ENCODE results near the gene ITGA11.

Gene ITGA11

DNA sequence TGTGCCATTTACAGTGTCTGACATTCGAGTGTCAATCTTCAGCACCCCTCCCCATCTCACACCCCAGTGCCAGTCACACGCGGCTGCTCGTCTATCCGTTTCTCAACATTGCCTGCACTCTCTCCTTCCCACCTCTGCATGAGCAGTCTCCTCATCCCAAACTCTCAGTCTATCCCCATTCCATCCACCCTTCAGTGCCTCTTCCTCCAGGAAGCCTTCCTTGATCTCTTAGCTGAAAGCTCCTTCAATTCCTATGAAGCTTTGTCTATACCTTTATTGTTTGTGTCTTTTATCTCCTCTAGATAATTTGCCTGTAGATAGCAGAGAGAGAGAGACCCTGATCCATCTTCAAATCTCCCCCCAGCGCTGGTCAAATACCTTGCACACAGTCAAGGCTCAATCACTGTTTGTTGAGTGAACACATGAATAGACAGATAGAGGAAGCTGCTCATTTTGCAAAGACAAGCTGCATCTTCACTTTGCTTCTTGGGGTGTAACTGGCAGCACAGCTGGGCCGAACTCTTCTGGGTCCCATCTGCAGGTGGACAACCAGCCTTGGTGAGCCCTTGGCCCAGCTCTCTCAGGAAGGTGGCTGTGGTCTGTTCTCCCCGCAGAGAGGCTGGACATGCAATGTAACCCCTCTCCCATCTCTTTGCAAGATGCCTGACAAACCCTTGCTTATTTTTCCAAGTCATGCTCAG lies 52.8 kb downstream of the ITGA11 start:
- Histone ChIP-seq H3K27ac (ENCODE audit: low read length) (no peak overlapping the region), H3K9me3 (ENCODE audit: control insufficient read depth in 2 of 2, low read length in 2 of 2) (no peaks in the 10 kb centered on the region), H3K27me3 (ENCODE audit: control insufficient read depth in 1 of 2, insufficient read depth in 2 of 2, low read length in 2 of 2) (no peaks in the 10 kb centered on the region), H3K36me3 (ENCODE audit: control insufficient read depth in 2 of 2, insufficient read depth in 2 of 2, low read length in 2 of 2) (no peaks in the 10 kb centered on the region), H3K4me1 (ENCODE audit: control insufficient read depth, insufficient read depth, low read length) (no peaks in the 10 kb centered on the region), H3K4me3 (ENCODE audit: low read length in 2 of 2) (no peak overlapping the region), H3K9ac (ENCODE audit: low read length in 2 of 2) (no peak overlapping the region)

DNA sequence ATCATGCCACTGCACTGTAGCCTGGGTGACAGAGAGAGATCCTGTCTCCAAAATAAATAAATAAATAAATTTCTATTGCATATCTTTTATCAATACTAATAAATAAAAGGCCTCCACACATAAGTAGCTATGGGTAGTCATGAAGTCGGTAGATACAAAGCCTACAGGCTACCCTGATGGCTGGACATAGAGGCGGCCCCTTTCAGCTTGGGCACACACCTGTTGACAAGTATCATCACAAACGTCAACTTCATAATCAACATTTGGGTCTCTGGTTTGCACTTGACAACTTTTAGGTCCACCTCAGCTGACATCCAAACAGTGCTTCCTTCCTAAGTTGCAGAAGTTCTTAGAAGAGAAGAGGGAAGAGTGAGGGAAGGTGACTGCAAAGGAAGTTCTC lies 53.4 kb downstream of the ITGA11 start:
- Histone ChIP-seq H3K27ac (ENCODE audit: low read length) (no peak overlapping the region), H3K4me3 (ENCODE audit: low read length in 2 of 2) (no peak overlapping the region), H3K27me3 (ENCODE audit: control insufficient read depth in 1 of 2, insufficient read depth in 2 of 2, low read length in 2 of 2) (no peaks in the 10 kb centered on the region), H3K36me3 (ENCODE audit: control insufficient read depth in 2 of 2, insufficient read depth in 2 of 2, low read length in 2 of 2) (no peaks in the 10 kb centered on the region), H3K4me1 (ENCODE audit: control insufficient read depth, insufficient read depth, low read length) (no peaks in the 10 kb centered on the region), H3K9me3 (ENCODE audit: control insufficient read depth in 2 of 2, low read length in 2 of 2) (no peaks in the 10 kb centered on the region), H3K9ac (ENCODE audit: low read length in 2 of 2) (no peak overlapping the region)

DNA sequence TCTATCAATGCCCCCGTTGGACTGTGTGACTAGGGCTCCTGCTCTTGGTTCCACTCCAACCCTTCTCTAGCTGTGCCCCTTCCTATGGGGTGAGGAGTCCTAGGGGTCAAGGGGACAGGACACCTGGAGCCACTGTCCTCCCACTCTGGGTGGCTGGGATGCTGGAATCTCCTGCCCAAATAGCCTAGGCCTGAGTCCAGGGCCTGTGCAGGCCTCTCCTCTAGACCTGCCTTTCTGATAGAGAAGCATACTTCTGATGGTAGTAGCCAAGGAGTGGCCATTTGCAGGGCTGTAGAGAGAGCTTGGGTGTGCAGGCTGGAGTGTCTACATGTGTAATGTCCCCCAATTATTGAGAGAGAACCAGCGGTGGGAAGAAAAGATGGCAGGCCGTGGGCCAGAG lies 54.2 kb downstream of the ITGA11 start:
- H3K36me3 ChIP-seq (ENCODE audit: control insufficient read depth in 2 of 2, insufficient read depth in 2 of 2, low read length in 2 of 2) = no peaks in the 10 kb centered on the region
- no peaks in the 10 kb centered on the region for H3K9me3 ChIP-seq (ENCODE audit: control insufficient read depth in 2 of 2, low read length in 2 of 2)
- no peak overlapping the region for H3K4me3 ChIP-seq (ENCODE audit: low read length in 2 of 2)
- no peaks in the 10 kb centered on the region for H3K27me3 ChIP-seq (ENCODE audit: control insufficient read depth in 1 of 2, insufficient read depth in 2 of 2, low read length in 2 of 2)
- no peaks in the 10 kb centered on the region for H3K4me1 ChIP-seq (ENCODE audit: control insufficient read depth, insufficient read depth, low read length)
- H3K9ac ChIP-seq (ENCODE audit: low read length in 2 of 2) = no peak overlapping the region
- no peak overlapping the region for H3K27ac ChIP-seq (ENCODE audit: low read length)

DNA sequence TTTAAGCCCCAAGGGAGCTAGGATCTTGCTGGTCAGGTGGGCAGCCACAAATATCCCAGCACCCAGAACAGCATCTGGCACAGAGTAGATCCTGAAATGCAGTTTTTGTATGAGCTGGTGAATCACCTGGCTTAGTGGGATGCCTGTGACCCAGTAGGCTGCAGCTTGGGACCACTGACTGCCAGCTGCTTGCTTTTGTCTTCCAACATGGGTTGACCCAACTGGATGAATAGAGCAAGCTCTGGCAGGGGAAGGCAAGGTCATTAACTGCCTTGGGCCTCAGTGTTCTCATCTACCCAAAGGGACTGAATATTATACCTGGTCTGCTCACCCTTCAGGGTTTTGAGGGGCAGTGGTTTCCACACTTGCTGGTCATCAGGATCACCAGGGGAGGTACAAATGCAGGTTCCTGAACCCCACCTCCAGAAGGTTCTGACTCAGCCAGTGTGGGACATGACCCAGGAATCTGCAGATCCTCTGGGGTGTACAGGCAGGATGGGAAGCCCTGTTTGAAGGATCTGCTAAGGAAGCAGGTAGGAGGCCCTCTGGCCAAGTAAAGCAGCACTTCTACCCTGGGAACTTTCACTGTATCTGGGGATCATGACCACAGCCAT lies 55.4 kb downstream of the ITGA11 start:
- Histone ChIP-seq H3K9me3 (ENCODE audit: control insufficient read depth in 2 of 2, low read length in 2 of 2) (no peaks in the 10 kb centered on the region), H3K36me3 (ENCODE audit: control insufficient read depth in 2 of 2, insufficient read depth in 2 of 2, low read length in 2 of 2) (no peaks in the 10 kb centered on the region)

DNA sequence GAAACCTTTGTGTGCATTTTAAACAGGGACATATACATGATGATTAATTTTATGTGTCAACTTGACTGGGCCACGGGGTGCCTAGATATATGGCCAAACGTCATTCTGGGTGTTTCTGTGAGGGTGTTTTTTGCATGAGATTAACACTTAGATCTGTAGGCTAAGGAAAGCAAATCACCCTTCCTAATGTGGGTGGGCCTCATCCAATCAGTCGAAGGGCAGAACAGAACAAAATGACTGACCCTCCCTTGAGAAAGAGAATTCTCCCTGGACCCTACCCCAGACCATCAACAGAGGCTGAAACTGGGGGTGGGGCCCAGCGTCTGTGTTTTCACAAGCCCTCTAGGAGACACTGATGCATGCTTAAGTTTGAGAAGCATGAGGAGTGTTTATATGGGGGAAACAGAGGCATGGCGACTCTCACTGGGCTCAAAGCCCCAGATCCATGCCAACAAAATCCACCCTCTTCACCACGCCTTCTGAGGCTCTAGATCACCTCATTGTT lies 56.2 kb downstream of the ITGA11 start:
- no peaks in the 10 kb centered on the region for H3K4me1 ChIP-seq (ENCODE audit: control insufficient read depth, insufficient read depth, low read length)
- no peaks in the 10 kb centered on the region for H3K36me3 ChIP-seq (ENCODE audit: control insufficient read depth in 2 of 2, insufficient read depth in 2 of 2, low read length in 2 of 2)
- H3K9ac ChIP-seq (ENCODE audit: low read length in 2 of 2) = no peak overlapping the region
- no peaks in the 10 kb centered on the region for H3K9me3 ChIP-seq (ENCODE audit: control insufficient read depth in 2 of 2, low read length in 2 of 2)
- no peak overlapping the region for H3K4me3 ChIP-seq (ENCODE audit: low read length in 2 of 2)
- H3K27ac ChIP-seq (ENCODE audit: low read length) = no peak overlapping the region
- H3K27me3 ChIP-seq (ENCODE audit: control insufficient read depth in 1 of 2, insufficient read depth in 2 of 2, low read length in 2 of 2) = no peaks in the 10 kb centered on the region

More for the DNA sequence above, 55.4 kb downstream of the ITGA11 start:
- Histone ChIP-seq H3K9ac (ENCODE audit: low read length in 2 of 2) (no peak overlapping the region), H3K4me1 (ENCODE audit: control insufficient read depth, insufficient read depth, low read length) (no peaks in the 10 kb centered on the region), H3K4me3 (ENCODE audit: low read length in 2 of 2) (no peak overlapping the region), H3K27ac (ENCODE audit: low read length) (no peak overlapping the region), H3K27me3 (ENCODE audit: control insufficient read depth in 1 of 2, insufficient read depth in 2 of 2, low read length in 2 of 2) (no peaks in the 10 kb centered on the region)

DNA sequence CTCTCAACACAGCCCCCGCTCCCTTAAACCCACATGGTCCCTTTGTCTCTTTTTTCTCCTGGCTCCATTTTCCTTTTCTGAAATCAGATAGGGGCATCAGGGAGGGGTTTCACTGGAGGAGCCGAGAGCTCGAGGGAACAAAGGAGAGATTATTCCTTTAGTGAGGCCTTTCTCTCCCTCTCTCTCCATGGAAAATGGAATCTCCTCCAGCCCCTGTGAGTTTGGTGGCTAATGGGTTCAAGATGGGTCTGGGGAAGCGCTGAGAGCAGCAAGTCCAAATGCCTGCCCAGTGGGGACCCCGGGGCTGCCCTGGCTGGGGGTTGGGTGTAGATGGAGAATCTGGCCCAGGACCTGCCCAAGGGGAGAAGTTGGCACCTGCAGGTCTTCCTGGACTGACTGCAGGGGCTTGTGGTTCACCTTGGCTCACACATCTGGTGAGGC lies 56.8 kb downstream of the ITGA11 start:
- Histone ChIP-seq H3K9me3 (ENCODE audit: control insufficient read depth in 2 of 2, low read length in 2 of 2) (no peaks in the 10 kb centered on the region), H3K4me1 (ENCODE audit: control insufficient read depth, insufficient read depth, low read length) (no peaks in the 10 kb centered on the region), H3K27ac (ENCODE audit: low read length) (no peak overlapping the region), H3K4me3 (ENCODE audit: low read length in 2 of 2) (no peak overlapping the region), H3K36me3 (ENCODE audit: control insufficient read depth in 2 of 2, insufficient read depth in 2 of 2, low read length in 2 of 2) (no peaks in the 10 kb centered on the region), H3K9ac (ENCODE audit: low read length in 2 of 2) (no peak overlapping the region), H3K27me3 (ENCODE audit: control insufficient read depth in 1 of 2, insufficient read depth in 2 of 2, low read length in 2 of 2) (no peaks in the 10 kb centered on the region)

DNA sequence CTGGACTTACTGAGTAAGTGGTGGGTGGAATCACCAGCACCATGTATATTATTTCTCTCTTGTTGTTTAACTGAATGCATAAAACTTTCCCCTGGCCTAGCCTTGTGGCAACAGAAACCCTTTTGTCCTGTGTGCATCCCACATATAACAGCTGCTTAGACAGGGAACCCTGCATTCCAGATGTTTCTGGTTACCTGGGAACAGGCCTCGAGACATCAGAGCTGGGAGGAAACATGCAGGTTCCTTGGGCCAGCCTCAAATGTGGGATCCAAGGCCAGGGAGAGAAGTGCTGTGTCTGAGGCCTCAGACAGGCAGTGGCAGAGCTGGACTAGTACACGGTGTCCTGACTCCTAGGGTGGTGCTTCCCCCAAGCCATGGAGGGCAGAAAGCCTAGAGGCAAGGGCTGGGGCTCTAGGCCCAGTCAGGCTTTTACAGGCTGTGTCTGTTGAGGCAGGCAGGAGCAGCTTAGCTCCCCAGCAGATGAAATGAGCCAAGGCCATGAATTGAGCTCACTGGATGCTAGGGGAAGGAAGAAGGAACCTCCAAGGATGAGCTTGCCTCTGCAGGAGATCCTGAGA lies 57.7 kb downstream of the ITGA11 start:
- H3K27ac ChIP-seq (ENCODE audit: low read length) = no peak overlapping the region
- no peak overlapping the region for H3K9ac ChIP-seq (ENCODE audit: low read length in 2 of 2)
- H3K4me1 ChIP-seq (ENCODE audit: control insufficient read depth, insufficient read depth, low read length) = no peaks in the 10 kb centered on the region
- no peaks in the 10 kb centered on the region for H3K9me3 ChIP-seq (ENCODE audit: control insufficient read depth in 2 of 2, low read length in 2 of 2)
- no peak overlapping the region for H3K4me3 ChIP-seq (ENCODE audit: low read length in 2 of 2)
- H3K36me3 ChIP-seq (ENCODE audit: control insufficient read depth in 2 of 2, insufficient read depth in 2 of 2, low read length in 2 of 2) = no peaks in the 10 kb centered on the region
- no peaks in the 10 kb centered on the region for H3K27me3 ChIP-seq (ENCODE audit: control insufficient read depth in 1 of 2, insufficient read depth in 2 of 2, low read length in 2 of 2)

DNA sequence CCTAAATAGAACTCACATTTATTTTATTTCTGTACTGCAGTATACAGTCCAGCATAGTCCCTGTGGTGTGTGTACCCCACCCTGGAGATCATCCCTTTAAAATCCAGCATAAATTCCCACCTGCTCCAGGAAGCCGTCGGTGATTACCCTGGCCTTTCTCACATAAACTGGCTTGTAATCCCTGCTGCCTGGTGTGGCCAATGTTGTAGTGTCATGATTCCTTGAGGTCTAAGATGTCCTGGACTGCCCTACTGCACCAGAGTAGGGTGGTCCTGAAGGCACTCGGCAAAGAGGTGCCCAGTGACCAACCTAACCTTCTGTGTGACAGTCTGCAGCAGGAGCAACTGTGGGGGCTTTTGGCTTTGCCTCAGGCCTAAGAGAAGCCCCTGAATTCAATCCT lies 58.9 kb downstream of the ITGA11 start:
- H3K27me3 ChIP-seq (ENCODE audit: control insufficient read depth in 1 of 2, insufficient read depth in 2 of 2, low read length in 2 of 2) = no peaks in the 10 kb centered on the region
- H3K27ac ChIP-seq (ENCODE audit: low read length) = no peak overlapping the region
- no peak overlapping the region for H3K9ac ChIP-seq (ENCODE audit: low read length in 2 of 2)
- no peaks in the 10 kb centered on the region for H3K9me3 ChIP-seq (ENCODE audit: control insufficient read depth in 2 of 2, low read length in 2 of 2)
- no peak overlapping the region for H3K4me3 ChIP-seq (ENCODE audit: low read length in 2 of 2)
- H3K4me1 ChIP-seq (ENCODE audit: control insufficient read depth, insufficient read depth, low read length) = peaks cover 4% of the 10 kb centered on the region
- no peaks in the 10 kb centered on the region for H3K36me3 ChIP-seq (ENCODE audit: control insufficient read depth in 2 of 2, insufficient read depth in 2 of 2, low read length in 2 of 2)

DNA sequence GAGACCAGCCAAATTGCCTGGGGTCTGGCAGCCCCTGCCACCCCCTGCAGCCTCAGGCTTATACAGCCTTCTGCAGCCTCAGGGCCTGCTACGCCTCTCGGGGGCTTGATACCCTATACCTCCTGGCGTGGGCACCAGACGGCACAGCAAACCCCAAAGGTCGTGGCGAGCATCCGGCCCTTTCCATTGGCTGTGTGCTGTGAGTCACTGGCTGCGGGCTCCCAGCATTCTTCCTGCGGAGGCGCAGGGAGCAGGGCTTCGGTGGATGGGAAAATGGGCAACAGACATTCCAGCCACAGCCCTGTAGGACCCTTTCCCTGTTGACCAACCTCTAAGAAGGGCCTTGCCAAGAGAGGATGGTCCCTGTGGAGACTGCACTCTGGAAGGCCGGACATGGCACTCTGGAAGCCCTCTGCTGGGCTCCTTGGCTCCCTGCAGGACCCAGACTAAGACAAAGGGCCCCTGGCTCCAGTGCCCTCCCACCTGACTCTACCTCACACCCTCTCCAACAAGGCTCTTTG lies 59.6 kb downstream of the ITGA11 start:
- Histone ChIP-seq H3K27ac (ENCODE audit: low read length) (no peak overlapping the region), H3K4me1 (ENCODE audit: control insufficient read depth, insufficient read depth, low read length) (peaks cover 4% of the 10 kb centered on the region), H3K9ac (ENCODE audit: low read length in 2 of 2) (no peak overlapping the region), H3K36me3 (ENCODE audit: control insufficient read depth in 2 of 2, insufficient read depth in 2 of 2, low read length in 2 of 2) (no peaks in the 10 kb centered on the region), H3K9me3 (ENCODE audit: control insufficient read depth in 2 of 2, low read length in 2 of 2) (no peaks in the 10 kb centered on the region), H3K4me3 (ENCODE audit: low read length in 2 of 2) (no peak overlapping the region), H3K27me3 (ENCODE audit: control insufficient read depth in 1 of 2, insufficient read depth in 2 of 2, low read length in 2 of 2) (no peaks in the 10 kb centered on the region)

DNA sequence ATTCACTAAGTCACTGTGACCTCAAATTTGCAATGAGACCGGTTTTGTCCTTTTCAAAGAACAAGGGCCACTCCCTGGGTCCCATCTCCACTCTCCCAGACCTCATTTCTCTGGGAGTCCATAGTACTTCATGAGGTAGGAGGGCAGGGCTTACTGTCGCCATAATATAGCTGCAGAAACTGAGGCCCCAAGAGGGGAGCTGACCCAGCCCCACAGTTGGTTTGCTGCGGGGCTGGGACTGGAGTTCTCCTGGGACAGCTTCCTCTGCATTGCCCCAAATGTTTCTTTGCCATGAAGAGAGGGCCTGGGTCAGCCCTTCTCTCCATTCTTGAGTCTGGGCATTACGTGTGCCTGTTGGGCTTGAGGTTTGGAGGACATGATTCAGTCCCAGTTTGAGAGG lies 60.1 kb downstream of the ITGA11 start:
- H3K4me1 ChIP-seq (ENCODE audit: control insufficient read depth, insufficient read depth, low read length) = peaks cover 4% of the 10 kb centered on the region
- no peaks in the 10 kb centered on the region for H3K27me3 ChIP-seq (ENCODE audit: control insufficient read depth in 1 of 2, insufficient read depth in 2 of 2, low read length in 2 of 2)
- no peaks in the 10 kb centered on the region for H3K9me3 ChIP-seq (ENCODE audit: control insufficient read depth in 2 of 2, low read length in 2 of 2)
- H3K27ac ChIP-seq (ENCODE audit: low read length) = no peak overlapping the region
- no peaks in the 10 kb centered on the region for H3K36me3 ChIP-seq (ENCODE audit: control insufficient read depth in 2 of 2, insufficient read depth in 2 of 2, low read length in 2 of 2)
- H3K9ac ChIP-seq (ENCODE audit: low read length in 2 of 2) = no peak overlapping the region
- H3K4me3 ChIP-seq (ENCODE audit: low read length in 2 of 2) = no peak overlapping the region

DNA sequence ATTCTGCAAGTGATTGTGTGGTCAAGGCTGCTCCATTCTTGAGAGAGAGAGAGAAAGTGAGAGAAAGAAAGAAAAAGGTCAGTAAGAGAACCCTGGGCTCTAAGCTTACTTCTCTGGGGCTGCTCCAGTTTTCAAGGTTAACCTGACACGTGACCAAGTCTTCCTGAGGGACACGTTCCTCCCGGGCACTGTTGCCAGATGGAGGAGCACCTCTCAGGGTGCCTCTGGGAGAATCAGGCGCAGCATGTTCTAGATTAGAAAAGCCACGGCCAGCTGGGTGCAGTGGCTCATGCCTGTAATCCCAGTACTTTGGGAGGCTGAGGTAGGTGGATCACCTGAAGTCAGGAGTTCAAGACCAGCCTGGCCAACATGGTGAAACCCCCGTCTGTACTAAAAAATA lies 60.8 kb downstream of the ITGA11 start:
- no peak overlapping the region for H3K27ac ChIP-seq (ENCODE audit: low read length)
- H3K9me3 ChIP-seq (ENCODE audit: control insufficient read depth in 2 of 2, low read length in 2 of 2) = no peaks in the 10 kb centered on the region
- H3K36me3 ChIP-seq (ENCODE audit: control insufficient read depth in 2 of 2, insufficient read depth in 2 of 2, low read length in 2 of 2) = no peaks in the 10 kb centered on the region
- H3K4me3 ChIP-seq (ENCODE audit: low read length in 2 of 2) = no peak overlapping the region
- no peaks in the 10 kb centered on the region for H3K27me3 ChIP-seq (ENCODE audit: control insufficient read depth in 1 of 2, insufficient read depth in 2 of 2, low read length in 2 of 2)
- H3K4me1 ChIP-seq (ENCODE audit: control insufficient read depth, insufficient read depth, low read length) = peaks cover 9% of the 10 kb centered on the region
- no peak overlapping the region for H3K9ac ChIP-seq (ENCODE audit: low read length in 2 of 2)
